Upper lobe of left lung (tissue), 4 donors: ENCODE results near the gene CAMSAP3.

Source experiments
- CTCF ChIP-seq, 6 experiments: fragments of 450-650 bp in 4 of 6; fragments of 200-600 bp in 2 of 6; sonication (generic) in 2 of 6; IDR thresholded peaks; one replicate each; pipeline ENCODE4 v1.5.1; 2016 to 2019; ENCODE audit warnings: antibody characterized with exemption in 6 of 6
- POLR2A ChIP-seq, 4 donors: fragments of 450-650 bp; IDR thresholded peaks; one replicate each; pipeline ENCODE4 v1.5.1; 2016 to 2017; ENCODE audit warnings: antibody characterized with exemption in 4 of 4, mild to moderate bottlenecking in 2 of 4
- POLR2AphosphoS5 ChIP-seq, 2 donors: sonication (generic); formaldehyde crosslinking; IDR thresholded peaks; one replicate each; pipeline ENCODE4 v1.5.1; 2017; ENCODE audit warnings: antibody characterized with exemption in 2 of 2

DNA sequence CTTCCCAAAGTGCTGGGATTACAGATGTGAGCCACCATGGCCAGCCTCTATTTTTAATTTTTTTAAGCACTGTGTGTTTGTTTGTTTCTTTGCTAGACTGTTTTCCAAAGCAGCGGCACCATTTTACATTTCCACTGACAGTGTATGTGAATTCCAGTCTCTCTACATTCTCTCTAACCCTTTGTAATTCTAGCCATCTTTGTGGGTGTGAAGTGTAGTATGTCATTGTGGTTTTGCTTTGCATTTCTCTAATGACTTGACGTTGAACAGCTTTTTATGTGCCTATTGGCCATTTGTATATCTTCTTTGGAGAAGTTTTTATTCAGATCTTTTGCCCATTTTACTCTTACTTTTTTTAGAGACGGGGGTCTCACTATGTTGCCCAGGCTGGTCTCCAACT is 48.5 kb upstream of the CAMSAP3 start:
- TF ChIP-seq CTCF (IDR thresholded peaks at IDR 0.05) = no peak
- TF ChIP-seq POLR2AphosphoS5 (IDR thresholded peaks at IDR 0.05) = no peak
- no peak for TF ChIP-seq POLR2A (IDR thresholded peaks at IDR 0.05)
